ENCODE measurements around the gene ATP2C2. TPM values are rescaled to one million over a fixed set of nuclear protein-coding genes. Genes with fewer than 3 reads are reported as not detected.
"Not testable (repeated sequence)": the region's sequence is repeated elsewhere in the genome, so short reads cannot be mapped to it uniquely, and the experiment has no call there.

Gene ATP2C2, protein sequence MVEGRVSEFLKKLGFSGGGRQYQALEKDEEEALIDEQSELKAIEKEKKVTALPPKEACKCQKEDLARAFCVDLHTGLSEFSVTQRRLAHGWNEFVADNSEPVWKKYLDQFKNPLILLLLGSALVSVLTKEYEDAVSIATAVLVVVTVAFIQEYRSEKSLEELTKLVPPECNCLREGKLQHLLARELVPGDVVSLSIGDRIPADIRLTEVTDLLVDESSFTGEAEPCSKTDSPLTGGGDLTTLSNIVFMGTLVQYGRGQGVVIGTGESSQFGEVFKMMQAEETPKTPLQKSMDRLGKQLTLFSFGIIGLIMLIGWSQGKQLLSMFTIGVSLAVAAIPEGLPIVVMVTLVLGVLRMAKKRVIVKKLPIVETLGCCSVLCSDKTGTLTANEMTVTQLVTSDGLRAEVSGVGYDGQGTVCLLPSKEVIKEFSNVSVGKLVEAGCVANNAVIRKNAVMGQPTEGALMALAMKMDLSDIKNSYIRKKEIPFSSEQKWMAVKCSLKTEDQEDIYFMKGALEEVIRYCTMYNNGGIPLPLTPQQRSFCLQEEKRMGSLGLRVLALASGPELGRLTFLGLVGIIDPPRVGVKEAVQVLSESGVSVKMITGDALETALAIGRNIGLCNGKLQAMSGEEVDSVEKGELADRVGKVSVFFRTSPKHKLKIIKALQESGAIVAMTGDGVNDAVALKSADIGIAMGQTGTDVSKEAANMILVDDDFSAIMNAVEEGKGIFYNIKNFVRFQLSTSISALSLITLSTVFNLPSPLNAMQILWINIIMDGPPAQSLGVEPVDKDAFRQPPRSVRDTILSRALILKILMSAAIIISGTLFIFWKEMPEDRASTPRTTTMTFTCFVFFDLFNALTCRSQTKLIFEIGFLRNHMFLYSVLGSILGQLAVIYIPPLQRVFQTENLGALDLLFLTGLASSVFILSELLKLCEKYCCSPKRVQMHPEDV
- not detected in 2 replicates for total RNA-seq (2014; rRNA removed; shearing (Covaris generic))
- not detected in 2 replicates for polyA plus RNA-seq (2014; cell fraction: nucleus; rRNA removed)

DNA sequence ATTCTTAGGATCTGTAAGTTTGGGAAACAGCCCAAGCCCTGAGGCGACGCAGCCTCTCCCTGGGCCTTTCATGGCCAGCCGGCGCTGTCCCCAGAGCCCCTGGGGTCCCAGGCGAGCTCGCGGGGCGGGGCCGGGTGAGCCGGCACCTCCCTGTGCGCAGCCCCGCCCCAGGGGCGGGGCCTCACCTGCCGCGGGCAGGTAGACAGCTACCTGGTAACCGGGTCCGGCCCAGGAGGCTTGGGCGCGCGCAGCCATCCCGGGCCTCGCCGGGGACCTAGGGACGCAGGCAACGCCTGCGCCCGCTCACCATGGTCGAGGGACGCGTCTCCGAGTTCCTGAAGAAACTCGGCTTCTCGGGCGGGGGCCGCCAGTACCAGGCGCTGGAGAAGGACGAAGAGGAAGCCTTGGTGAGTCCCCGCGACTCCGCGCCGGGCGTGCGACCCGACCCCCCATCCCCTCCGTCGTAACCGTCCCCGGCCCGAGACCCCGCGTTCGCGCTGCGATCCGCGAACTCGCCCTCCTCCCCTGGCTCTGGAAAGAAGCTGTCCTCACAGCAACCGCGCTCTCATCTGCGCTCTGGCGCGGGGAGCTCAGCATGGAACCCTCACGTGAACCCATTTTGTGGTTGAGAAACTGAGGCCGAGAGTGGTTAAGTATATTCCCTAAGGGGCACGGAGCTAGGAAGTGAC is at the start of gene ATP2C2:
ATP2C2 (plus strand) TSS at position 231 of the 689 bp plus-strand sequence; CDS start at position 309, 78 bp downstream.
- DNase-seq (ENCODE audit: extremely low read depth, low read depth), result no peak

DNA sequence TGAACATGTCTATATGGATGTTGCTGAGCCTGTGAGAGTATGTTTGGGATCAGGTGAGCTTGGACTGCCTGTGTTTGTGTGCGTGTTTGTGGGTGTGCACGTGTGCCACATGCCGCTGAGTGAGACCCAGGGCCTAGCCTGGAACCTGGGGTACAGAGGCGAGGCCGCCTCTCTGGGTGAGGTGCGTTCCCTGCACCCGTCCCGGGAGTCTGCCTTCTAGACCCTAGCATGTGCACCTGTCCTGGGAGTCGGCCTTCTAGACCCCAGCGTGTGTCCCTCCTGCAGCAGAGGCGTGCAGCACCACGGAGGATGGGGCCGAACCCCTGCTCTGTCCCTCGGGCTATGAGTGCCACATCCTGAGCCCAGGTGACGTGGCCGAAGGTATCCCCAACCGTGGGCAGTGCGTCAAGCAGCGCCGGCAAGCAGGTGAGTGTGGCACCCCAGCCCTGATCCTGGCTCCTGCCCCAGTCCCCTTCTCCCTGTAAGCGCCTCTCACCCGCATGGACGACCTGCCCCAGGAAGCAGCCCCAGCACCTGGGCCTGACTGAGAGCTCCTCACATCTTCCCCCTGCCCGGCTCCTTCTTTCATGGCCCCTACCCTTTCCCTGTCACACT is 49.1 kb upstream of the ATP2C2 start:
- DNase-seq (ENCODE audit: extremely low read depth, low read depth), result no peak

DNA sequence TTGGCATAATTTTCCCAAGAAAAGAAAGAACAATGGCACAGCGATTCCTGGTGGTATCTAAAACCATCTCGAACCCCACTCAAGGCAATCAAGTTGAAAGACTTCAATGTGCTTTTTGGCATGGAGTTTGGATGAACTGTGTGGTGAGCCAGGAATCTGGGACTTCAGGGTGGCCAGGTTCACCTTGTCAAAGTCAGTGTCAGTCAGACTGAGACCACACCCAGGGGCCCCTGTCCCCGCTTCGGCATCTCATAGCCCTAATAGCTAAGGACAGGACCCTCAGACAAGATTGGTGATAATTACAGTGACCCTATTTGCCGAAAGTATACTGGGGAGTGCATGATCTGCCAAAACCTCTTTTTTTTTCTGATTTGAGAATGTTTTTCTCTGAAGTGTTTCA is 47.8 kb upstream of the ATP2C2 start:
- no peak for DNase-seq (ENCODE audit: extremely low read depth, low read depth)

DNA sequence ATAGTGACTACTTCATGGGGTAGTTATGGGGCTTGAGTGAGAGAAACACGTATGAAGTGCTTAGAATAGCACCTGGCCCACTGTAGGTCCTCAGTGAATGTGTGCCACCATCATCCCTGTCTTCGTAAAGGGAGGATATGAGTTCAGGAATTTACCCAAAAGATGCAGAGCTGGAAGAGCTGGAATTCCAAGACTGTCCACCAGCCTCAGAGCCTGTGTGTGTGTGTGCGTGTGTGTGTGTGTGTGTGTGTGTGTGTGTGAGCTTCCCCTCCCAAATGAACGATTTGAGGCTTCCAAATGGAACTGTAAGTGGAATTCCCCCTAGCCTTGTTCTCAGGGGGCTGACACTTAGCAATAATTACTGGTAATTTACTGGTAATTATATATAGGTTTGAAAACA is 46.4 kb upstream of the ATP2C2 start:
- DNase-seq (ENCODE audit: extremely low read depth, low read depth), result no peak

DNA sequence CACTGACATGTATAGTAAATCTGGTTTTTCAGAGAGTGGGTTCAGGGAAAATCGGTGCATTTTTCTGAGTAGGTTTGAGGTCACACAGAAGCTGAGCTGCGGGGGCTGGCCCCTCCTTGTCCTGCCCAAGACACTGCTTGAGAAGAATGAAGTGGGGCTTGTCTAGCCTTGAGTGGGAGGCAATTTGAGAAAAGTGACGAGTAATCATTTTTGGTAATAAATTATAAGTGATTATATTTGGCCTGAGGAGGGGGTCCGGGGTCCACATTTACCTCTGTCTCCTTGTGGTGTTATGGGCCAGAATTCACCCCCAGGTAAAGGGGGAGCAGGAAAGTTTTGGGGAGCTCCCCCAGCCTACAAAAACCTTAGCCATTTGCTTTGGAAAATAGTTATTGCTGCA is 45.6 kb upstream of the ATP2C2 start:
- no peak for DNase-seq (ENCODE audit: extremely low read depth, low read depth)

DNA sequence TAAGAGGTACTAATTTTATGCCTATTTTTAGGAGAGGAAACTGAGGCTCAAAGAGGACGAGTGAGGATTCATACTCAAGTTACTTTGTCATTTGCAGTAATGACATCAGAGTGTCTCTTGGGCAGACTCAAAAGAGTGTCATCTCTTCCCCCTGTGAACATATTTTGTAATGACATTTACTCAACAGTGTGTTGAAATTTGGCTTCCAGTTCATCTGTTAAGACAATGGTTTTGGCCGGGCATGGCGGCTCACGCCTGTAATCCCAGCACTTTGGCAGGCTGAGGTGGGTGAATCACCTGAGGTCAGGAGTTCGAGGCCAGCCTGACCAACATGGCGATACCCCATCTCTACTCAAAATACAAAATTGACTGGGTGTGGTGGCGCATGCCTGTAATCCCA is 44.7 kb upstream of the ATP2C2 start:
- no peak for DNase-seq (ENCODE audit: extremely low read depth, low read depth)

DNA sequence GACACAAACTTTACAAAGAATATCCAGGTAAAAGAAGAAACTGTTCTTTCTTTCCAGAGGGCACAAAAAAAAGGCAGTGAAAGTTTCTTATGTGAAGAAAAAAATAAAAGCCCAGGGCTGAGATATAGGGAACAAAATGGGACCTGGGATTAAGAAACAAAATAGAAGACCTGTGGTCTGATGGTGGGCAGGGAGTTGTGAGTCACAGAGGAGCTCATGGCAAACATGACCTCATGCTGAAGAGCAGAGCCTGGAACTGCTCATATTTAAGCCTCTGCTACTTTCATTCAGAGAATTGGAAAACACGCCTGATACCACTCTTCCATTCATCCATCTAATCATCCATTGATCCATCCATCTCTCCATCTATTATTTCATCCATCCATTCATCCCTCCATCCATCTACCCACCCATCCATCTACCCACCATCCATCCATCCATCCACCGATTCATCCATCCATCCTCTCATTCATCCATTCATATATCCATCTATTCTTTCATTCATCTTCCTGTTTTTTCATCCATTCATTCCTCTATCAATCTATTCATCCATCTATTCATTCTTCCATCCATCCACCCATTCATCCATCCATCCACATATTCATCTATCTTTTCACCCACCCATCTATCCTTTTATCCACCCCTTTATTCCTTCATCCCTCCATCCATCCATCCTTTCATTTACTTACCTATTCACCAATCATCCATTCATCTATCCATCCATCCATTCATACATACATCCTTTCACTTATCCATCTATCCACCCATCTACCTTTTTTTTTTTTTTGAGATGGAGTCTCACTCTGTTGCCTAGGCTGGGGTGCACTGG is 43.7 kb upstream of the ATP2C2 start:
- DNase-seq (ENCODE audit: extremely low read depth, low read depth), result no peak

DNA sequence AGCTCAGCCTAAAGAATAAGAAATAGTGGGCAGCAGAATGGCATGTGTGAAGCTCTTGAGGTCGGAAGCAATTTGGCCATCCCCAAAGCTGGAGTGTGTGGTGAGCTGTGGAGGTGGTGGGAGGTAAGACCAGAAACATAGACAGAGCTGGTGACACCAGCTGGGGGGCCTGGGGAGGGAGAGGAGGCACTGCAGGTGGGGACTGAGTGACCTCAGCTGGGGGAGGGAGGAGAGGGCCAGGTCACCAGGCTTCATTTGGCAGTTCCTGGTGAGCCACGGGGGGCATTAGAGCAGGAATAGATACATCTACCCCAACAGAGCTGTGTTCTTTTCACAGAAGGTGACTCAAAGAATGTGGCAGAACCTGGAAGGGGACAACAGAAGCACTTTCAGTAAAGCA is 41.8 kb upstream of the ATP2C2 start:
- no peak for DNase-seq (ENCODE audit: extremely low read depth, low read depth)

DNA sequence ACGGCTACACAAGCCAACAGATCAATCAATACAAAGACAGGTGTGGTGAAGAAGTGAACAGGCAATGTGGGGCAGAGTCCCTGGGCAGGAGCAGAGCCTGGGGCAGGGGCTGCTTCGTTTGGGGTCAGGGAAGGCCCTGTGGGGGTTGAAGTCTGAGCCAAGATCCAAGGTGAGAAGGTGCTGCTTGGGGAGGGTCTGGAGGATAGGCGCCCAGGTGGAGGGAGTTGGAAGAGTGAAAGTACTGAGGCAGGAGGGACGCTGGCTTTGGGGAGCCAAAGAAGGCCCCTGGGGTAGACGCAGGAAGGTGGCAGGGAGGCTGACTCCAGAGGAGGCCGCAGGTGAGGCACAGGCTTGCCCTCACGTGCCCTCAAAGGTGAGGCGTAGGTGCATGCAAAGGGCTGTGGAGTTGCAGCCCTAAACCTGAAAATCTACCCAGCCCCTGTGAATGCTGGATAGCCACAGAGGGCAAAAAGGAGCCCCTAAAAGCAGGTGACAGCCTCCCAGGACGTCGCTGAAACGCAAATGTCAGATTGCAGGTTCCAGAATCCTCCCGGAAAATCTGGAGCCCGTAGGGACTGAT is 40.3 kb upstream of the ATP2C2 start:
- DNase-seq (ENCODE audit: extremely low read depth, low read depth), result no peak

DNA sequence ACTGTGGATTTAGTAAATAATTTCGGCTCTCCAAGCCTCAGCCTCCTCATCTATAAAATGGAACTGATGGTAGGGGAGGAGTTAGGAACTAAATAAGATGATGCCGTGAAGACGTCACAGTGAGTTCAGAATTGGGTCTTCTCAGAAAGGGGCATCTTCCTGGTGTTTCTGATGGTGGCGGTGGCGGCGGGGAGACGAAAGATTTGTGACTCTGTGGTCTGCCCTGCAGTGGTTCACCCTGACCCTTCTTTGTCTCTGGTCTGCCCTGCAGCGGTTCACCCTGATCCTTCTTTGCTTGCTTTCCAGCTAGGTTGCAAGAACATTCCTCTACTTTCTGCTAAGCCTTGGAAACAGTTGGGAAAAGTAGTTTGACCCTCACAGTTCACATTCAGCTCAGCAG is 39.3 kb upstream of the ATP2C2 start:
- no peak for DNase-seq (ENCODE audit: extremely low read depth, low read depth)

DNA sequence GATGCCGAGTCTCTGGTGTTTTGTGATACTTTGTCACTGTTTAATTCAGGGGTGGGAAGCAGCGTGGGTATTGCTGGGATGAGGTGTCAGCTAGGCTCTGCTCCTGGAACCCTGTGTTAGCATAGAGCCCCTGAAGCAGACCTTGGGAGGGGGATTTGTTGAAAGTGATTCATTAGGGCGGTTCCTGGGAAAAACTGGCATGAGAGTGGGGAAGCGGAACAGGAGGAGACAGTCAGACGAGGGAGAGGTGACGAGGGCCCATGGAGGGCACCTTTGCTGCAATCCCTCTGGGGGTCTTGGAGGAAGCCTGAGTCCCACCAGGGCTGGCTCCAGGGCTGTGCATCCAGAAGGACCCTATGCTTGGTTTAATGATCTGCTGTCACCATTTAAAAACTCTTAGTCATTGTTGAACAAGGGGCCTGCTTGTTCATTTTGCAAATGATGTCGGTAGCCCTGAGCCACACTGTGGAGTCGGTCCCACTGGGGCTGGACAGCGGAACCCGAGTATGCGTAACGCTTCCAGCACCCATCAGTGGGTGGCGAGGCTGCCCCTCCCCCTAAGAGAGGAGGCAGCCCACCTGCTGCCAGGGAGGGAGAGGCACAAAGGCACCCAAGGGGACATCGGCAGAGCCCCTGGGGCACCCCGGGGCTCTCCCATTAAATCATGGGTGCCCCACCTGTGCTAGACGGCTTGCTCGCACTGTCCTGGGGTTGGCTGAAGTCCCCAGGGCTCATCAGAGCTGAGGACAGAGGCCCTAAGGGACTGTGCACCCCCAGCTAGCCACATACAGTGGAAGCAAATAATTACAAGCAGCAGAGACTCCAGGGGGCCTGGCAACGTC is 38.3 kb upstream of the ATP2C2 start:
- no peak for DNase-seq (ENCODE audit: extremely low read depth, low read depth)

DNA sequence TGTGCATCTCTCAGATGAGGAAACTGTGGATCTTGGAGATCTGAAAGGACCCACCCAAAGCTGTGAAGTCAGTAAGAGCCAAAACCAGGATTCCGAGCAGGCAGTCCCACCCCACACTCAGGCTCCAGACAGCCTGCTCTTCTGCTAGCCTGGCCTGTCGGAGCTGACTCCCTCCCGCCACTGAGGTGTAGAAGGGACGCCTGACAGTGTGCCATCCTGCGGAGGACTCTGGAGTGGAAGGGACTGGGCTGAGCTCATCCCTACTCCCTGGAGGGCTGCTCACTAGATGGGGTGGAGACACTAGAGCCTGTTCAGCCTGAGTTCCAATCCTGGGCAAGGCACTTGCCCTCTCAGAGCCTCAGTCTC is 37.7 kb upstream of the ATP2C2 start:
- DNase-seq (ENCODE audit: extremely low read depth, low read depth), result no peak

DNA sequence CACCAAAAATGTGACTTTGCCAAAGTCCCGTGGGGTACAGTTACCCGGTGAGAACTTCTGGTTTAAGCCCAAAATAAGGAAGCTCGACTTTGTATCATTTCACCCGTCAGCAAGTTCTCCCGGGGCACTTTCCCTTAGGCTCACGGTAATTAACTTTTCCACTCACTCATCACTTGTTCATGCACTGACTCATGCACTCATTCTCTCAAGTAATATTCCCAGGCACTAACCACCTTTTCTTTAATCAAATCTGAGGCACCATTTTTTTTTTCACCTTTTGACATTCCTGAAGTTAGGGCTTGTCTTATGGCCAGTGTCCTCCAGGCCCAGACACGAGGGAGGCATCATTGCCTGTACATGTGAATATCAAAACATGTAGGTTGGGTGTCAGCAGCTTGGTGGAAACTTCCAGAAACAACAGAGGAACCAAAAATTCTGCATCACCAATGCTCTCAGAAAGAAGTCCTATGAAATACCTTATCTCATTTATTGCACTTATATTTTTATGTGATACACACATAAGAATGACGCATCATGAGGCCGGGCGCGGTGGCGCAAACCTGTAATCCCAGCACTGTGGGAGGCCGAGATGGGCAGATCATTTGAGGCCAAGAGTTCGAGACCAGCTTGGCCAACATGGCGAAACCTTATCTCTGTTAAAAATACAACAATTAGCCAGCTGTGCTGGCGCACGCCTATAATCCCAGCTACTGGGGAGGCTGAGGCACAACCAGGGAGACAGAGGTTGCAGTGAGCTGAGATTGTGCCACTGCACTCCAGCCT is 36.1 kb upstream of the ATP2C2 start:
- no peak for DNase-seq (ENCODE audit: extremely low read depth, low read depth)

DNA sequence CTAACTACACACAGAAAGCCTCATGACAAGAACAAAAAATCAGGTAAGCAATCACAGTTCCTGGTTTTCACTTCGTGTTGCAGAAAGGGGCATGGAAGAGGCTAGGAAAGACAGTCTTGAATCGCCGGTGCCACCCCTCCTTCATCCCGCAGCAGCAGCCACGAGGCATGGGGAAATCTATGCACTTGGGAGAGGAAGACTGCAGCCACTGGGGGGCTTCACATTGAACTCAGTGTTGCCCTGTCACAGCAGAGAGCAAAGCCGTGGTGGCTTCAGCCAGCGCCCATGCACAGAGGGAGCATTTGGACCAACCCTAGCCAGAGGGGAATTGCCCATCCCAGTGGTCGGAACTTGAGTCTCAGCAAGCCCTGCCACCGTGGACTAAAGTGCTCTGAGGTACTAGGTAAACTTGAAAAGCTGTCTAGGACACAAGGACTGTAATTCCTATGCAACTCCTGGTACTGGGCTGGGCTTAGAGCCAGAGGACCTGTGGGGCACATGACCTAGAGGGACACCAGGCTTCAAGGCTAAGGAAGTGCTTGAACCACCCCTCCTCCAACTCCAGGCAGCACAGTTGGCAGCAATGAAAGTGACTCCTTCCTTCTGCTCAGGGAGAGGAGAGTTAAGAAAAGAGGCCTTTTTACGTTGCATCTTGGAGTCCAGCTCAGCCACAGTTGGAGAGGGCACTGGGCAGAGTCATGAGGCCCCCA is 35.2 kb upstream of the ATP2C2 start:
- DNase-seq (ENCODE audit: extremely low read depth, low read depth), result no peak

DNA sequence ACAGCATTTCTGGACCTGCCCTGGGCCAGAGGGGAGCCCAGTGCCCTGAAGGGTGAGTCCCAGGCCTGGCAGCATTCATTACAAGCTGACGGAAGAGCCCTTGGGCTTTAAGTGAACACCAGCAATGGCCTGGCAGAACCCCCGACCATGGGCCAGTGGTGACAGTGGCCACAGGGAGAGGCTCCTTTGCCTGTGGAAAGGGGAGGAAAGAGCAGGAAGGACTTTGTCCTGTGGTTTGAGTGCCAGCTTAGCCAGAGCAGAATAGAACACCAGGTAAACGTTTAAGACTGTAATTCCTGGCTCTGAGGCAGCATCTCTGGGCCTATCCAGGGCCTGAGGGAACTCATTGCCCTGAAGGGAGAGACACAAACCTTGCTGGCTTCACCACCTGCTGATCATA is 34.3 kb upstream of the ATP2C2 start:
- no peak for DNase-seq (ENCODE audit: extremely low read depth, low read depth)

DNA sequence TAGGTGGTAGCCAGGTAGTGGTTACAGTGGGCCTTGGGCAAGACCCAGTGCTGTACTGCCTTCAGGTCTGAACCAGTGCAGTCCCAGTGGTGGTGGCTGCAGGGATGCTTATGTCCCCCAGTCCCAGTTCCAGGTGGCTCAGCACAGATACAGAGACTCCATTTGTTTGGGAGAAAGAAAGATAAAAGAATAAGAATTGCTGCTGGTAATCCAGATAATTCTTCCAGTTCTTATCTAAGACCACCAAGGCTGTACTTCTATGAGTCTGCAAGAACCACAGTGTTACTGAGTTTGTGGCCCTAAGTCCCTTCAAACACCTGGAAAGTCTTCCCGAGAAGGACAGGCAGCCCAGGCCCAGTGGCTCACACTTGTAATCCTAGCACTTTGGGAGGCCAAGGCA is 33.9 kb upstream of the ATP2C2 start:
- no peak for DNase-seq (ENCODE audit: extremely low read depth, low read depth)

DNA sequence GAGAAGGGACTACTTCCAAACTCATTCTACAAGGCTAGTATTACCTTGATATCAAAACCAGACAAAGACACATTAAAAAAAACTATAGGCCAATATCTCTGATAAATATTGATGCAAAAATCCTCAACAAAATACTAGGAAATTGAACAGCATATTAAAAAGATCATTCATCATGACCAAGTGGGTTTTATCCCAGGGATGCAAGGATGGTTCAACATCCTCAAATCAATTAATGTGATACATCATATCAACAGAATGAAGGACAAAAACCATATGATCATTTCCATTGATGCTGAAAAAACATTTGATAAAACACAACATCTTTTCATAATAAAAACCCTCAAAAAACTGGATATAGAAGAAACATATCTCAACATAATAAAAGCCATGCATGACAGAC is 31.1 kb upstream of the ATP2C2 start:
- not testable (repeated sequence) for DNase-seq (ENCODE audit: extremely low read depth, low read depth)

Measured in NCI-H460 (cell line).